HG03064 (cell line): ENCODE results near the gene SMAD7.

Experiments used
- ATAC-seq: cut with Tn5 transposase; IDR thresholded peaks from one replicate; pipeline ENCODE4 v1.9.1; 2021; ENCODE audit warnings: low read depth; ENCODE audit not compliant: unreplicated experiment

SMAD7 gene

DNA sequence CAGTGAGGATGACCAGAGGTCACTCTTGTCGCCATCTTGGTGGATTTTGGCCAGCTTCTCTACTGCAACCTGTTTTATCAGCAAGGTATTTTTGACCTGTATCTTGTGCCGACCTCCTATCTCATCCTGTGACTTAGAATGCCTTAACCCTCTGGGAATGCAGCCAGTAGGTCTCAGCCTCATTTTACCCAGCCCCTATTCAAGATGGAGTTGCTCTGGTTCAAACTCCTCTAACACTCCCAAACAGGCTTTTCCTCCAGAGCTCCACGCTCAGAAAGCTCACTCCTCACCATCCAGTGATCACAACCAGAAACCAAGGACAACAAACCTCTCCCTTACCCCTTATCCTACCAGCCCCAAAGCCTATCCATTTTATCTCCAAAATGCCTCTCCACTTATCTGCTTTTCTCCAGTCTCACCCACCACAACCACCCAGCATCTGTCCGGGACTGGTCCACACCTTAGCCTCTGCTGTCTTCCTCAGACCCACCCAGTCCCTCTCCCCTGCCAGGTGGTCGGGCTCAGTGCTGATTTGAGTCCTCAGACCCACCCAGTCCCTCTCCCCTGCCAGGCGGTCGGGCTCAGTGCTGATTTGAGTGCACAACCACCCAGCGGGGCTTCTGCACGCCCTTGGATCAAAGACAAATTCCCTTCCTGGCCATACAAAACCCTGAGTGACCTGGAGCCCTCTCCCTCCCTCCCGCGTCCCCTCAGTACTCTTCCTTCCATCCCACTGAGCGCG lies 11.7 kb upstream of the SMAD7 start:
- ATAC-seq: no peak

- ATAC-seq: no peak
These were observed 10.8 kb upstream of the SMAD7 start for GRCh38 chr18:48961547-48961946.

- no peak for ATAC-seq
These were observed 9.5 kb upstream of the SMAD7 start for GRCh38 chr18:48959921-48960920.

DNA sequence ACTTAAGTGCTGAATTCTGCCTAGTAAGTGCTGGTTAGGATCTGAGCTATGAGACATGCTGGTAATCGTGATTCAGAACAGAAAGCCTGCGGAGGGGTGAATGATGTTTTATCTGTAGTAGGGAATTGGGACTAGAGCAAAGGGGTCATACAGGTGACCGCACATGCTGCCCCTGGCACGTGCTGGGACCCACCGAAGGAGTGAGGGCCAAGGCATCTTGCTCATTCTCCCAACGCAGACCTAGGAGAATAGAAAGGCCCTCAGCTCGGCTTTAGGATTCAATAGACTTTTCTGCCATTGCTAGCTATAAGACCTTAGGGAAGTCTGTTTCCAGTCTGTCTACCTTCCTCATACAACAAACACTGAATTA lies 8.8 kb upstream of the SMAD7 start:
- no peak for ATAC-seq

GRCh38 chr18:48958951-48959350 lies 8.2 kb upstream of the SMAD7 start:
- ATAC-seq: no peak

DNA sequence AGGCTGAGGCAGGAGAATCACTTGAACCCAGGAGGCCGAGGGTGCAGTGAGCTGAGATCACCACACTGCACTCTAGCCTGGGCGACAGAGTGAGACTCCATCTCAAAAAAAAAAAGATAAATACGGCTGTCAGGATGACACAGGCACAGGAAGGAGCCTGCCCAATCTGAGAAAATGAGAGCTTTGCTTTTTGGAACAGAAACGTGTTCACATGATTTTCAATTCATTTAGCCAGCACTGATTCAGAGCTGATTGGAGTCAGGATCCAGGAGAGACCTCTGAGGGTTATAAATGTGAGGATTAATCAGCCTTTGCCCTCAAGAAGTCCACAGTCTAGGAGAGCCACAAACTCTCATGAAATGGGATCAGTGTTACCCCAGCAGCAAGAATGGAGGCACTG lies 6.9 kb upstream of the SMAD7 start:
- no peak for ATAC-seq

GRCh38 chr18:48957136-48957535 lies 6.4 kb upstream of the SMAD7 start:
- no peak for ATAC-seq

GRCh38 chr18:48956356-48956755 lies 5.6 kb upstream of the SMAD7 start:
- ATAC-seq: no peak

- ATAC-seq: no peak
These were observed 5.1 kb upstream of the SMAD7 start for GRCh38 chr18:48955830-48956261.

DNA sequence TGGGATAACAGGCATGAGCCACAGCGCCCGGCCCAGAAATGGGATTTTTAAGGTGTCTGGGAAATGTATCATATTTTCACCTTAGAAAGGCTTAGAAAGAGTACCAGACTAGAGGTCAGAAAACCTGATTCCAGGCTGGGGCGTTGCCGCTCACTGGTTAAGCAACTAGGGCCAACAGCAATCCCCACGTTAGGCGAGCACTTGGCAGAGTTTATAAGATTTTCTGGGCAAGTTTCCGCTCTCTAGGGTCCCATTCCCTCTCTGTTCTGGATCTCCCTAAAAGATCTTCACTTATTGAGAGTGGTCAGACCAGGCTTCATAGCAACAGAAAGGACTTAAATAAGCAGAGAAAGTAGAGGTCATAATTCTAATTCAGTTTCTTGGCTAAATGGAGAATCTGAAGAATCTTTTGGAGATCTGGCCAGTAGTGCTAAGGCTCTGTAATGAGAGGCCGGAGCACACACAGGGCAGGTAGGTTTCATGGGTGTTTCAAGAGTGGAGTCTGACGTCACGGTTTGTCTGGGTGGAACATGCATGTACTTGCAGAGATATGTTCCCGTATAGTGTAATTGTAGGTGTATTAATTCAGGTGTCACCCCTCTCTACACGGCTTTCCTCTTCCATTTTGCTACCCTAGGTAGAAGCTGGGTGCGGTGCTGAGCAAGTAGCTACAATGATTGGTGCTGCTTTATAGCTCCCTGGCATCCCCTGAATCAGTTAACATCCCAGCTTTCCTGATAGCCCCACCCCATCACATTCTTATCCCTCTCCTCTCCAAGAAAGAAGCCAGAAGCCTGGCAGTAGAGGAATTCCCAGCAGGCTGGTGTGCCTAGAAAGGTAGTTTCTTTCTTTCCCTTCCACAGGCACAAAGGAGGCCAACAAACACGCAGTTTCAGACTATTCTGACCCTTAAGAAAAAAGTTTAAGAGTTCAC lies 4.4 kb upstream of the SMAD7 start:
- no peak for ATAC-seq

DNA sequence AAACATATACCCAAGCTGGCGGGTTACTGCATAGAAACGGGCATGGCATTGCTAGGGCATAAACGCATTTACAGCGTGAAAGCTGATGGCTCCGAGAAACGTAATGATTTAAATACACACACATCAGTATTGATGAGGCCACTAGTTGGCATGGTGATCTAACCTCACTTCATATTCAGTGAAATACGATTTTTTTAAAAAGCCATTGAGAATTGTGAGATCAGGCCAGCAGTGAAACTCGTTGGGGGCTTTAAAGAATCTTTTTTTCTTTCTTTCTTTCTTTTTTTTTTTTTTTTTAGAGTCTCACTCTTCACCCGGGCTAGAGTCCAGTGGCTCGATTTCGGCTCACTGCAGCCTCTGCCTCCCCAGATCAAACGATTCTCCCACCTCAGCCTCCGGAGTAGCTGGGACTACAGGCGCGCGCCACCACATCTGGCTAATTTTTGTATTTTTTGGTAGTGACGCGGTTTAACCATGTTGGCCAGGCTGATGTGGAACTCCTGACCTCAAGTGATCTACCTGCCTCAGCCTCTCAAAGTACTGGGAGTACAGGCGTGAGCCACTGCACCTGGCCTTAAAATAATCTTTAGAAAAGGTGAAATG lies 2.4 kb upstream of the SMAD7 start:
- ATAC-seq: no peak

DNA sequence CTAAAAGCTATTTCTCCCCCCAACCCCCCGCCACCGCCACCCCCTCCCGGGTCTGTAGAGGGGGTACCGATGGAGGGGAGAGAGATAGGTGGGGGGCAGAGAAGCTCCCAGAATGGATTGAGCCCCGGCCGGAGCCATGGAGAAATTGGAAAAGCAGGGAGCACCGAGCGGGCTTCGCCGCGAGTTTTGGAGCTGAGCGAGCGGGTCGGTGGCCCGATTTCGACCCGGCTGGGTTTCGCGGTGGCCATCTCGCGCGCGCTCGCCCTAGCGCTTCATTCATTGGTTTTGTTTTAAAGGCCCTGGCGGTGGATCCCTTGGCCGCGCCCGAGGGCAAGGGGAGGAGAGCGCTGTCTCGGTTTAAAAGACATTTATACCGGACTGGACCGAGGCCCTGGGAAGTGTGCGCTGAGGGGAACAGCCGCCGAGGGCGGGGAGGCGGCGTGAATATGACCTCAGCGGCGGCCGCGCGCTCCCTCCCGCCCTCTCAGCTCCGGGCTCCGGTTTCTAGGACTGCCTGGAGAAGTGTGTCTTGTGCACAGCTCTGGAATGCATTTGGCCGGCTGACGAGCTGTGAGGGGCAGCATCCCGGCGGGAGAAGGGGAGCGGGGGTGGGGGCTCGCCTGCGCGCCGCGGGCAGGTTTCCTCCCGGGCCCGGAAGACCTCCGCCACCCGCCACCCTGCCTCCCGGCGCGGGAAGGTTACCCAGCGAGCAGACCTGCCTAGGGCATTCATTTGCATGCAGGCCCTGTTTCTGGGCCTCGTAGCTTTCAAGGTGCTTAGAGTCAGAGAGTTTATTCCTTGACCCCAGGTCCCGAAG lies 1.7 kb upstream of the SMAD7 start:
- ATAC-seq: no peak

GRCh38 chr18:48951448-48952286 lies 902 bp upstream of the SMAD7 start:
- ATAC-seq: peak; percentile 36

DNA sequence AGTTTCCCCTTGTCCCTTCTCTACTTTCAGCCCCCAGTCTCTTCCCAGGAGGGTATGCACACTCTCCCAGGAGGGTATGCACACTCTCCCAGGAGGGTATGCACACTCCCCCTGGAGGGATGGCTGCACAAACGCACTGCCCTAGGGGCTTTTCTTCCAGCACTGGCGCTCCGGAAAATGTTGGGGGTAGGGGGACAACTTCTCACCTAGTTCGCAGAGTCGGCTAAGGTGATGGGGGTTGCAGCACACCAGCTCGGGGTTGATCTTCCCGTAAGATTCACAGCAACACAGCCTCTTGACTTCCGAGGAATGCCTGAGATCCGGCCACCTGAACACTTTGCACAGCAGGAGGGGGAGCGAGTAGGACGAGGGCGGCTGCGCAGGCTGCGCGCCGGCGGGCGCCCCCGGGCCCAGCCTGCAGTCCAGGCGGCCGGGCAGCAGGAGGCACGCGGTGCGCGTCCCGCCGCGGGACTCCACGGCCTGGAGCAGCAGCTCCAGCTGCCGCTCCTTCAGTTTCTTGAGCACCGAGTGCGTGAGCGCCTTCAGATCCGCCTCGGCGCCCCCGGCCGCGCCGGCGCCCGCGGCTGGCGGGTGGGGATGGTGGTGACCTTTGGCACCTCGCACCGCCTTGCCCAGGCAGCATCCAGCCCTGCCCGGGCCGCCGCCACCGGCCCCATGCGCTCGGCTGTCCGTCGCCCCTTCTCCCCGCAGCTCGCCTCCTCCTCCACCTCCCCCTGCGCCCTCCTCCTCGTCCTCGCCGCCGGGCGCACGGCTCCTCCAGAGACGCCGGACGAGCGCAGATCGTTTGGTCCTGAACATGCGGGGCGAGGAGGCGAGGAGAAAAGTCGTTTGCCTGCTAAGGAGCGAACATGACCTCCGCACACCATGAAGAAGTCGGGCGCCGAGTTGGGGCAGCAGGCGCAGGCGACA lies 894 bp downstream of the SMAD7 start:
- ATAC-seq: no peak

GRCh38 chr18:48949050-48949605 lies 1.6 kb downstream of the SMAD7 start:
- no peak for ATAC-seq

DNA sequence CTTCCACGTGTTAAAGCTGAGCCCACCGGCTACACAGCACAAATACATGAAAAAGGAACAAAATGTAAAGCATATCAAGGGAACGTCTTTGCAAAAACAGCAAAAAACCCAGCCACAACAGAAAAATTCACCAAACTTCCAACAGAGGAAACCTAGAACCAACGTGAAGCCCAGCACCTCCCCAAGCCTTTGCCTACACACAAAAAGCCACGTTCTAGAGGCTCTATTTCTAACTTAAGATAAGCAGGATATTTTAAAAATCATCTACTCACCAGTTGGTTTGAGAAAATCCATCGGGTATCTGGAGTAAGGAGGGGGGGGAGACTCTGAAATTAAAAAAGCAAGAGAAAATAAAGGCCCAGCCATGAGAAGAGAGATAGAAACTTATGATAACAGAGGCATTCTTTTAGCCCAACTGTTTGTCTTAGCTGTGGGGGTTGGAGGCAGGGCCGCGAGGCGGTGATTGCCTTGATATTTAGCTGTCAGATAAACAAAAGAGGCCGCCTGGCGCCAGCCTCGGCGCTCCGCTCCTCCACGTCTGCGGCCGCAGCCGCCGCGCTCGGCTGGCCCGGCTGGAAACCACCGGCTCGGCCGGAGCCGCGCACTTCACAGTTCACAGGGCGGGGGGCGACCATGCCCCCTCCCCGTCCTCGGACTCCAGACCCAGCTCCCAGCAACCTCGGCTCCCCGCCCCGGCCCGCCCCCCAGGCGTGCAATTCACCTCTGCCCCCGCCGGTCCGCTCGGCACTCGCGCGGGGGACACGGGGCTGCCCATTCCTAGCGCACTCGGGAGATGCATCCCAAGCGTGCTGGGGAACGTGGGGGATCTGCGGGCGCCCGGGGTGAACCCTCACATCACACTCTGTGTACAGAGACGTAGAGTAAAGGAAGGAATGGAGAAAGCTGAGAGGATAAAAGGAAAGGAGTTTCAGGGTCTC lies 2.4 kb downstream of the SMAD7 start:
- ATAC-seq: no peak
